ENCODE measurements around the gene ASTE1. TPM values are rescaled to one million over a fixed set of nuclear protein-coding genes. Genes with fewer than 3 reads are reported as not detected.
A peak's percentile ranks its signal among the peaks of the same experiment; 100 is the strongest.

The ASTE1 gene
- total RNA-seq, 1 donor from 2014 or later = 7.7 TPM

- intact Hi-C loops (cut with DNase I) = no loop called here
- ATAC-seq = no peak
- no peak for DNase-seq (ENCODE audit: low spot score)
Observed at GRCh38 chr3:130967281-130967680, 59.3 kb downstream of the ASTE1 start.

DNA sequence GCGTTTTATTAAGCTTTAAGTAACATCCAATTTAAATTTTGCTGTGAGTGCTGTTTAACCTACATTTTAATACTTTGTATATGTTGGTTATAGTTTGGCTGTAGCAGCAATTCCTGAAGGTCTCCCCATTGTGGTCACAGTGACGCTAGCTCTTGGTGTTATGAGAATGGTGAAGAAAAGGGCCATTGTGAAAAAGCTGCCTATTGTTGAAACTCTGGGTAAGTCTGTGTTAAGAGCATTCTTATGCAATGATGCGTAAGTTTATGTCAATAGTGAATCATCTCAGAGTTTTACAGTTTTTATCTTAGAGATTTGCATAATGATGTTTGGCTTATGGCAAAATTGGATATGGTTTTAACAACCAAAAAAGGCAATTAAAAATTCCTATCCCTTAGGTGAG is 62.7 kb downstream of the ASTE1 start:
- no peak for DNase-seq (ENCODE audit: low spot score)
- peak; percentile 36 for ATAC-seq
- intact Hi-C loops (cut with DNase I) = no loop called here

Other genes starting within 250 kb of the ASTE1 start
- gene ATP2C1, start 132.7 kb downstream of the ASTE1 start, total RNA-seq = 76.9 TPM
- gene NEK11, start 52 bp upstream of the ASTE1 start, total RNA-seq = 16.9 TPM

All from sciatic nerve (tissue), 2 donors.